ENCODE results near the gene ZNF362. TPM values are rescaled to one million over a fixed set of nuclear protein-coding genes. Genes with fewer than 3 reads are reported as not detected.

ZNF362 gene
- total RNA-seq (2022) (28.2 and 29.5 TPM in 2 replicates), Bru-seq, nascent RNA (percentile 67 among the genes with signal in this experiment), BruChase-seq, experiment 1, labeled RNA remaining after a 6-hour chase (percentile 71 among the genes with signal in this experiment), BruChase-seq, experiment 2, labeled RNA remaining after a 2-hour chase (percentile 70 among the genes with signal in this experiment)
- long read RNA-seq, partial matches to known transcripts = 14 of 22 reads
- long read RNA-seq, other reads (novel, unspliced or antisense) = 8 of 22 reads

DNA sequence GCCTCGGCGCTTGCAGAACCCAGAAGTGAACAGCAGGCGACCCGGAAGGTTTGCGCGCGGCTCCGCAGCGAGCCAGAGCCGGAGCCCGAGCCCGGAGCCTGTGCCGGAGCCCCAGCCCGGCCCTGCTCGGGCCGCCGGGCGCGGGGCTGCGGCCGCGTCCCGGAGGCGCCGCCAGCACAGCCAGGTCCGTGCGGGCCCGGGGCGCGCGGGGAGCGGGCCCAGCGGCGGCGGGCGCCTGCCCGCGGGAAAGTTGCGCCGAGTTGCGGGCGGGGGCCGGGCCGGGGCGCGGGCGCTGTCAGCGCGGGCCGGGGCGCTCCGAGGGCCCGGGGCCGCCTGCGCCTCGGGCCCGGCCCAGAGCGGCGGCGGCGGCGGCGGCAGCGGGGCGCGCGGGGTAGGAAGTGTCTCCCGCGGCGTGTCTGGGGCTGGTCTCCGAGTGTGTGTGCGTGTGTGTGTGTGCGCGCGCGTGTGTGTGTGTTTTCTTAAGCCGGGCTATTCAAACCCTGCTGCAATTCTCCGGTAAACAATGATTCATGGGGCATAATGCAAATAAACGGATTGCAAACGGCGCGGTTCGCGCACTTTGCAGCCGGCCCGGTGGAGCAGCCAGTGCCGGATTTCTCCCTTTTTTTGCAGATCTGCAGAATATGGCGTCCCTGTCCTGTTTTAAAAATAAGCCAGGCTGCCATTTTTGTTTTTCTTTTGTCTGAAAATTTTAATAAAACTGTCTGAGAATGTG, at the start of gene ZNF362:
Gene ZNF362, plus strand, starts transcription at position 22 of the 736 bp plus-strand sequence. CDS start 14,083 bp downstream, outside the sequence.
- no peaks in the 10 kb centered on the region for H3K9me3 Mint-ChIP-seq (ENCODE audit: low read depth, unreplicated experiment)

DNA sequence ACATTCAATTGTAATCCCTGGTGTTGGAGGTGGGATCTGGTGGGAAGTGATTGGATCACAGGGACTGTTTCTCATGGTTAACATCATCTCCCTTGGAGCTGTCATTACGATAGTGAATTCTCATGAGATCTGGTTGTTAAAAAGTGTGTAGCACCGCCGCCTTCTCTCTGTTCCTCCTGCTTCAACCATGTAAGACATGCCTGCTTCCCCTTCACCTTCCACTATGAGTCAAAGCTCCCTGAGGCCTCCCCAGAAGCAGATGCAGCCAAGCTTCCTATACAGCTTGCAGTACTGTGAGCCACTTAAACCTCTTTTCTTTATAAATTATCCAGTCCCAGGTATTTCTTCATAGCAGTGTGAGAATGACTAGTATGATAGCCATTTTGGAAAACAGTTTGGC, 44.3 kb upstream of the ZNF362 start:
- intact Hi-C loops (cut with micrococcal nuclease; ENCODE audit: unreplicated experiment) = no loop called here

More for the DNA sequence above, at the start of gene ZNF362:
- DNase-seq = peak; percentile 68
- Mint-ChIP-seq H3K27me3 (ENCODE audit: unreplicated experiment) (peaks cover 5% of the 10 kb centered on the region), H3K4me3 (ENCODE audit: low read depth, unreplicated experiment) (peak within 1 kb of the TSS; percentile 87), H3K27ac (ENCODE audit: unreplicated experiment) (peak within 1 kb of the TSS; percentile 78), H3K36me3 (ENCODE audit: insufficient read depth, unreplicated experiment) (peaks cover 23% of the 10 kb centered on the region), H3K4me1 (ENCODE audit: low read depth, unreplicated experiment) (peaks cover 25% of the 10 kb centered on the region)
- CTCF ChIA-PET = no interaction called here
- TF ChIP-seq CTCF (IDR thresholded peaks at IDR 0.05; ENCODE audit: unreplicated experiment) = no peak
- intact Hi-C loops (cut with micrococcal nuclease; ENCODE audit: unreplicated experiment) = no loop called here
- BruUV-seq (replicated peaks) = no TSS peak

DNA sequence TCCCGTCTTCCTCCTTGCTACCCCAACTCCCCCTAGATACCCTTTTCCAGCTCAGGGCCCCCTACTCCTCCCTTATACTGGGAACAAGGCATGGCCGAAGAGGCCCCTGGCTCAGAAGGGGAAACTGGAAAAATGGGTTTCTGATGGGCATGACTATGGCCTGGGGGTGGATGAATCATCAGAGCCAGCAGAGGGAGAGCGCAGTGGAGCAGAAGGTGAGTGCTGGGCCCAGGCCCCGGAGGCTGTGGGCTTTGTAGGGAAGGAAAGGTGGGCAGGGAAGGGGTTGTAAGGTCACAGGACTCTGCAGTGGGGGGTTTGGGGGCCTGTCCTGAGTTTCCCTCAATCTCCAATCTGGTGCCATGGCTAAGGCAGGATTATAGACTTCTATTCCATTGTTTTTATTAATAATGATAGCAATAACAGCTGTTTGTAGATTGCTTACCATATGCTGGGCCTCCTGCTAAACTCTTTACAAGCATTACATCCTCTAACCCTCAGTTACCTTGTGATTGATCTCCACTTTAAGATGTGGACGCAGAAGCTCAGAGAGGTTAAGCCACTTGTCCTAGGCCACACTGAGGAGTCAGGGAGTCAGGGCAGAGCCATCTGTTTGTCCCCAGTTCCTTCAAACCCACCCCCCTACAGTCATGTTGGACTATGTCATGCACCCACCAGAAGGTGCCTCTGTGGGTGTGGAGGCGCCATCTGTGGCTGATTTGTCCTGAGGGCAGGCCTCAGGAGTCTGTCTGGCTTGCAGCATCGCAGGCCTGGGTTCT, 36.2 kb upstream of the ZNF362 start:
- no peak overlapping the region for H3K4me3 Mint-ChIP-seq (ENCODE audit: low read depth, unreplicated experiment)
- DNase-seq = peak; percentile 80
- CTCF ChIA-PET = interaction anchor here (0.5 to 1.3 kb wide), 4 partner anchors 9 to 75 kb away, joined by 3 to 4 read pairs (median 3); no protein-coding TSS in a partner anchor

More for the DNA sequence above, 44.3 kb upstream of the ZNF362 start:
- TF ChIP-seq CTCF (IDR thresholded peaks at IDR 0.05; ENCODE audit: unreplicated experiment) = no peak
- Mint-ChIP-seq H3K9me3 (ENCODE audit: low read depth, unreplicated experiment) (no peaks in the 10 kb centered on the region), H3K36me3 (ENCODE audit: insufficient read depth, unreplicated experiment) (no peaks in the 10 kb centered on the region), H3K4me3 (ENCODE audit: low read depth, unreplicated experiment) (no peak overlapping the region), H3K4me1 (ENCODE audit: low read depth, unreplicated experiment) (no peaks in the 10 kb centered on the region), H3K27ac (ENCODE audit: unreplicated experiment) (no peak overlapping the region), H3K27me3 (ENCODE audit: unreplicated experiment) (peaks cover 51% of the 10 kb centered on the region)
- CTCF ChIA-PET = no interaction called here
- no peak for DNase-seq
- BruUV-seq (replicated peaks) = no TSS peak

More for the DNA sequence above, 36.2 kb upstream of the ZNF362 start:
- BruUV-seq (replicated peaks) = no TSS peak
- H3K9me3 Mint-ChIP-seq (ENCODE audit: low read depth, unreplicated experiment) = peaks cover 3% of the 10 kb centered on the region
- TF ChIP-seq CTCF (IDR thresholded peaks at IDR 0.05; ENCODE audit: unreplicated experiment) = no peak
- peak overlapping the region; percentile 83 for H3K27ac Mint-ChIP-seq (ENCODE audit: unreplicated experiment)
- H3K4me1 Mint-ChIP-seq (ENCODE audit: low read depth, unreplicated experiment) = peaks cover 34% of the 10 kb centered on the region
- no peaks in the 10 kb centered on the region for H3K27me3 Mint-ChIP-seq (ENCODE audit: unreplicated experiment)
- intact Hi-C loops (cut with micrococcal nuclease; ENCODE audit: unreplicated experiment) = loop anchor here (2.0 to 5.0 kb wide), 4 partner anchors 35 to 252 kb away; partner anchors contain the start of gene ZSCAN20
- H3K36me3 Mint-ChIP-seq (ENCODE audit: insufficient read depth, unreplicated experiment) = peaks cover 16% of the 10 kb centered on the region
